Hematopoietic multipotent progenitor cell (in vitro differentiated cells): Measurements from ENCODE around the gene SEMA3G. TPM values are rescaled to one million over a fixed set of nuclear protein-coding genes. Genes with fewer than 3 reads are reported as not detected.

ENCODE experiments used
- total RNA-seq: library from RNA; depleted of rRNA; stranded (reverse); fragments of >200 nt; gene quantifications from one replicate; pipeline ENCODE4 v1.2.3, GENCODE V29; 2012

The SEMA3G gene
- total RNA-seq, 1 donor: 0.54 TPM

Other genes starting within 250 kb of the SEMA3G start
- 25.6 TPM for gene ALAS1, start 246.9 kb downstream of the SEMA3G start, total RNA-seq
- gene TLR9, start 219.5 kb downstream of the SEMA3G start, total RNA-seq: under 0.01 TPM
- 157 TPM for gene TWF2, start 205.9 kb downstream of the SEMA3G start, total RNA-seq
- 11.6 TPM for gene PPM1M, start 199.3 kb downstream of the SEMA3G start, total RNA-seq
- gene WDR82, start 166.5 kb downstream of the SEMA3G start, total RNA-seq: 62.2 TPM
- 36.6 TPM for gene GLYCTK, start 157.3 kb downstream of the SEMA3G start, total RNA-seq
- gene DNAH1, start 128.8 kb downstream of the SEMA3G start, total RNA-seq: 47.1 TPM
- 106 TPM for gene BAP1, start 35.1 kb downstream of the SEMA3G start, total RNA-seq
- 17.5 TPM for gene PHF7, start 34.4 kb downstream of the SEMA3G start, total RNA-seq
- gene TNNC1, start 8.9 kb upstream of the SEMA3G start, total RNA-seq: 0.54 TPM
- 70.6 TPM for gene NISCH, start 10.5 kb upstream of the SEMA3G start, total RNA-seq
- 19.1 TPM for gene STAB1, start 50.2 kb upstream of the SEMA3G start, total RNA-seq
- 40.4 TPM for gene NT5DC2, start 88.8 kb upstream of the SEMA3G start, total RNA-seq
- gene UQCC5, start 91.5 kb upstream of the SEMA3G start, total RNA-seq: 1.9 TPM
- gene PBRM1, start 240.8 kb upstream of the SEMA3G start, total RNA-seq: 63.3 TPM
- gene GNL3, start 240.9 kb upstream of the SEMA3G start, total RNA-seq: 22.6 TPM